Upper lobe of left lung (tissue), 4 donors: ENCODE results near the gene NFAT5.

ENCODE experiments used
- CTCF ChIP-seq, 6 experiments: fragments of 450-650 bp in 4 of 6; fragments of 200-600 bp in 2 of 6; sonication (generic) in 2 of 6; IDR thresholded peaks; one replicate each; pipeline ENCODE4 v1.5.1; 2016 to 2019; ENCODE audit warnings: antibody characterized with exemption in 6 of 6
- EP300 ChIP-seq, 4 donors: sonication (generic); formaldehyde crosslinking; IDR thresholded peaks; one replicate each; pipeline ENCODE4 v1.5.1; 2017; ENCODE audit warnings: antibody characterized with exemption in 4 of 4, control low read depth in 2 of 4
- POLR2A ChIP-seq, 4 donors: fragments of 450-650 bp; IDR thresholded peaks; one replicate each; pipeline ENCODE4 v1.5.1; 2016 to 2017; ENCODE audit warnings: antibody characterized with exemption in 4 of 4, mild to moderate bottlenecking in 2 of 4

GRCh38 chr16:69620573-69620972 lies 54.8 kb downstream of the NFAT5 start:
- TF ChIP-seq POLR2A (IDR thresholded peaks at IDR 0.05) (no peak), CTCF (IDR thresholded peaks at IDR 0.05) (no peak), EP300 (IDR thresholded peaks at IDR 0.05) (no peak)
